Ovary (tissue), 9 donors: ENCODE results near the gene CELF4. TPM values are rescaled to one million over a fixed set of nuclear protein-coding genes. Genes with fewer than 3 reads are reported as not detected.
A peak's percentile ranks its signal among the peaks of the same experiment; 100 is the strongest.

ENCODE experiments used
- DNase-seq, 5 donors: peaks; one replicate each; pipeline ENCODE4 v3.0.0-alpha.2; 2019 to 2020
- H3K27ac ChIP-seq, 2 donors: fragments of 200-600 bp; one replicate each; pipeline versions ENCODE4 v1.5.1 to v1.8.0; 2019 to 2022
- H3K27me3 ChIP-seq: fragments of 200-600 bp; one replicate; pipeline ENCODE4 v1.8.0; 2022
- H3K36me3 ChIP-seq: fragments of 200-600 bp; sonication (generic); one replicate; pipeline ENCODE4 v1.5.1; 2019
- H3K4me1 ChIP-seq: one replicate; pipeline ENCODE4 v1.8.1; 2013; ENCODE audit warnings: mild to moderate bottlenecking, moderate library complexity; ENCODE audit not compliant: insufficient read depth
- H3K4me3 ChIP-seq: fragments of 200-600 bp; sonication (generic); one replicate; pipeline ENCODE4 v1.5.1; 2017
- H3K9me3 ChIP-seq, 2 donors: fragments of 200-600 bp in 1 of 2; sonication (generic) in 1 of 2; one replicate each; pipeline versions ENCODE4 v1.5.1 to v1.8.1; 2013 to 2019; ENCODE audit warnings: mild to moderate bottlenecking in 1 of 2, moderate library complexity in 1 of 2
- EP300 ChIP-seq: sonication (generic); formaldehyde crosslinking; IDR thresholded peaks from one replicate; pipeline ENCODE4 v1.6.1; 2017; ENCODE audit warnings: antibody characterized with exemption
- POLR2A ChIP-seq: fragments of 450-650 bp; IDR thresholded peaks from one replicate; pipeline ENCODE4 v1.6.1; 2017; ENCODE audit warnings: antibody characterized with exemption, mild to moderate bottlenecking, moderate library complexity
- WGBS, 3 donors: extraction: QIAGEN DNeasy Blood & Tissue Kit in 1 of 3; methylation state at CpG; one replicate each; pipeline versions ENCODE4 v1.1.5 to v1.1.7; 2013 to 2017; 5-methylcytosine and 5-hydroxymethylcytosine counted together
- intact Hi-C, 4 donors: fragments of 100-400 bp; cut with DNase I; formaldehyde crosslinking; loops; one replicate each; pipeline versions ENCODE4 v1.11.0 to v1.15.1; 2022 to 2023
- polyA plus RNA-seq, 2 donors: library from polyadenylated mRNA; stranded (reverse); fragments of 200-250 nt in 1 of 2; fragments of 350-450 nt in 1 of 2; fragmentation: Illumina TruSeq in 1 of 2; extraction: RNeasy Lipid Tissue Mini Kit (QIAGEN cat#74804) in 1 of 2; gene quantifications; one replicate each; pipeline ENCODE4 v1.2.3, GENCODE V29; 2013 to 2014
- total RNA-seq, 7 donors: library from RNA; depleted of rRNA in 2 of 7; stranded (reverse); fragments of >200 nt in 2 of 7; fragmentation: NEBNext Ultra II Directional in 3 of 7; extraction: Animal tissue kit (Norgen Biotek cat#: 25700) in 3 of 7; gene quantifications; one replicate each; pipeline versions ENCODE4 v1.1.0 to v1.2.4, GENCODE V29; 2016 to 2023
- TF ChIP-seq, protein P1 (sequence below), 3 donors: fragments of 450-650 bp in 2 of 3; fragments of 200-600 bp in 1 of 3; IDR thresholded peaks; one replicate each; pipeline versions ENCODE4 v1.5.1 to v1.8.0; 2016 to 2022; ENCODE audit warnings: antibody characterized with exemption in 3 of 3, mild to moderate bottlenecking in 1 of 3
- donor health status: DM: no; HTN: no; CAD: no; lungs with moderate emphysema.
- donor health status: DM: no; HTN: no; CAD: no.
- donor health status: Bipolar disorder and iron deficiency.
- donor health status: DM: yes; HTN: yes; CAD: no.
- donor health status: DM: no; HTN: no; CAD: no.
- donor health status: DM: yes; HTN: yes; CAD: no.

CELF4 gene
- total and polyA plus RNA-seq, 9 donors: 0.15 to 1.6 (median 1.1) TPM; not detected in 1

DNA sequence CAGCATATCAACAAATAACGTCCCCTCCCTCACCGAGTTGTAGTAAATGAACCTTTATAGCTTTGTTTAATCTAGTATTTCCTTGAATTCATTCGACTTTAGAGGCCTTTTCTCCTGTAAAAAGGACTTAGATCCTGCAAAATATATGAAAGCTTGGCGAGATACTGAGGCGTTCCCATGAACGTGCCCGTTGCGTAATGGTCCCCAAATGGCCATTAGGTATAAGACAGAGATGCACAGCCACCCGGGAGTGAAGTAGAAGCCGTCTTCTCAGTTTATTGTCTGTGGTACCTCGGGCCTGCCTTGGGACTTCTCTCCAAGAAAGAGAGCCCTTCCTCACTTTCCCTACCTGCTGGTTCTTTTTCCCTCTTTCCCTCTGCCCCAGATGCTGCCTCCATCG is 310.6 kb downstream of the CELF4 start:
- 80 to 84% (median 80%) methylated on average over 12 of the region's 12 CpGs for WGBS, 3 donors
- H3K4me1 ChIP-seq: no peaks in the 10 kb centered on the region
- no peak for DNase-seq
- TF ChIP-seq EP300 (no peak), POLR2A (no peak)
- TF ChIP-seq, protein P1, sequence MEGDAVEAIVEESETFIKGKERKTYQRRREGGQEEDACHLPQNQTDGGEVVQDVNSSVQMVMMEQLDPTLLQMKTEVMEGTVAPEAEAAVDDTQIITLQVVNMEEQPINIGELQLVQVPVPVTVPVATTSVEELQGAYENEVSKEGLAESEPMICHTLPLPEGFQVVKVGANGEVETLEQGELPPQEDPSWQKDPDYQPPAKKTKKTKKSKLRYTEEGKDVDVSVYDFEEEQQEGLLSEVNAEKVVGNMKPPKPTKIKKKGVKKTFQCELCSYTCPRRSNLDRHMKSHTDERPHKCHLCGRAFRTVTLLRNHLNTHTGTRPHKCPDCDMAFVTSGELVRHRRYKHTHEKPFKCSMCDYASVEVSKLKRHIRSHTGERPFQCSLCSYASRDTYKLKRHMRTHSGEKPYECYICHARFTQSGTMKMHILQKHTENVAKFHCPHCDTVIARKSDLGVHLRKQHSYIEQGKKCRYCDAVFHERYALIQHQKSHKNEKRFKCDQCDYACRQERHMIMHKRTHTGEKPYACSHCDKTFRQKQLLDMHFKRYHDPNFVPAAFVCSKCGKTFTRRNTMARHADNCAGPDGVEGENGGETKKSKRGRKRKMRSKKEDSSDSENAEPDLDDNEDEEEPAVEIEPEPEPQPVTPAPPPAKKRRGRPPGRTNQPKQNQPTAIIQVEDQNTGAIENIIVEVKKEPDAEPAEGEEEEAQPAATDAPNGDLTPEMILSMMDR (IDR thresholded peaks at IDR 0.05): no peak
- no peak overlapping the region for H3K4me3 ChIP-seq
- no peak overlapping the region for H3K27ac ChIP-seq
- no peaks in the 10 kb centered on the region for H3K36me3 ChIP-seq
- H3K9me3 ChIP-seq: no peaks in the 10 kb centered on the region
- H3K27me3 ChIP-seq: no peaks in the 10 kb centered on the region
- intact Hi-C loops: no loop called here

- H3K4me3 ChIP-seq: peak overlapping the region; percentile 21
- TF ChIP-seq EP300 (no peak), POLR2A (no peak)
- TF ChIP-seq, protein P1 (IDR thresholded peaks at IDR 0.05): no peak
- H3K9me3 ChIP-seq: no peaks in the 10 kb centered on the region
- DNase-seq: peak in 1 of 5 donors; percentile 25
- no peaks in the 10 kb centered on the region for H3K36me3 ChIP-seq
- no peak overlapping the region for H3K27ac ChIP-seq
- WGBS, 3 donors: 5 to 9% (median 7%) methylated on average over 36 to 49 of the region's 49 CpGs
- no peaks in the 10 kb centered on the region for H3K4me1 ChIP-seq
- intact Hi-C loops: no loop called here
- no peaks in the 10 kb centered on the region for H3K27me3 ChIP-seq
These were observed 311.3 kb downstream of the CELF4 start for GRCh38 chr18:37254236-37254754.

DNA sequence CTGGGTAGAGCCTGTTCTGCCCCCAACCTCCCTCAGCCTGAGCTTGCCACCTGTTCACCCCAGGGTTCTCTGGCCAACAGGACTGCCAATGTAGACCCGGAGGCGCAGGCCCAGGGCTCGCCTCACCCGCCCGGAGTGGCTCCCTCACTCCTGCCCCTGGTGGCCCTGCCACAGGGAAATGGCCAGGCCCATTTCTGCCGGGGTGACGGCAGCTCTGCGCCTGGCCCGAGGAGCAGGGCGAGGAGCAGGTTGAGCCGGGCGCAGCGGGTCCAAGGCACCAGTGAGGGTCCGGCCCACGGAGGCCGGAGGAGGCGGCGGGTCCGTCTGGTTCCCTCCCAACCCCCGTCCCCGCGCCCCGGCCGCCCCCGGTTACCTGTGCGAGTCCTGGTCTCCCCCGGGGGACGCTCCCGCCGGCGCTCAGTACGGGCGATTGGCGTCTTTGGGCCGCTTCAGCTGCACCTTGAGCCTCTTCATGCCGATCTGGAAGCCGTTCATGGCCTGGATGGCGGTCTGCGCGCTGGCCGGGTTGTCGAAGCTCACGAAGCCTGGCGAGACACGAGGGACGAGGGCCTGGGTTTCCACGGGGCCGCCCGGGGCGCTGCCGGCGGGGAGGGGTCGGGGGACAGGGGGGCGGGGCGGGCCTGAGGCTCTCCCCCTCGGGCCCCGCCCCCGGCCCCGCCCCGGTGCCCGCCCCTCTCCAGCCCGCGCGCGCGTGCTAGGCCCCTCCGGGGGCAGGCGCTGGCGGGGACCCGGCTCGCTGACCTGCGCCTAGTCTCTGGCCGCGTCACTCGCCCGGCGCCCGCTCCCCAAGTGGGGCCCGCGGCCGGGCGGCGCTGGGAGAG is 312.0 kb downstream of the CELF4 start:
- H3K27me3 ChIP-seq: no peaks in the 10 kb centered on the region

DNA sequence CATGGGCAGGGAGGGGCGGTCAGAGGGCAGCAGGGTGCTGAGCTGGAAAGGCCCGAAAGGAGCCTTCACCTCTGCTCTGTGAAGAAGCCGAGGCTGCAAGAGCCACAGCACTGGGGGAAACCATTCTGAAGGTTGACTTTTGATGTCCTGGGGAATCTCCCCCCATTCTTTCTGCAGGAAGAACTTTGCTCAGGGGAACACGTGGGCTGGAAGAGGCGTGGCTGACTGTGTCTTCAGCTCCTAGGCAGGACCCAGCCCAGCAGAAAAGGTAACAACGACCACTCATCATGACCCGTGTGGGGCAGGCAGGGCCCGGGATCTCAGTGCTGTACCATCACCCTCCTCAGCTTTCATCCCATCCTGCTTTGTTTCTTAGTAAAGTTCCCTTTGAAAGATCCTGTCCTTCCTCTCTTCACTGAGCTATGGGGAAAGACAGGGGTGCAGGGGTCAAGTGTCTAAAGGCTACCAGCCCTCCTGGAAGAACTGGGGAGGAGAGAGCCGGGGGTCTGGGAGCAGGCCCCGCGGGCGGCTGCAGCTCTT is 312.7 kb downstream of the CELF4 start:
- H3K9me3 ChIP-seq: no peaks in the 10 kb centered on the region
- no peak overlapping the region for H3K27ac ChIP-seq
- H3K27me3 ChIP-seq: no peaks in the 10 kb centered on the region
- DNase-seq: no peak
- intact Hi-C loops: no loop called here
- H3K4me1 ChIP-seq: no peaks in the 10 kb centered on the region
- H3K36me3 ChIP-seq: no peaks in the 10 kb centered on the region
- no peak overlapping the region for H3K4me3 ChIP-seq
- TF ChIP-seq EP300 (no peak), POLR2A (no peak)
- WGBS, 3 donors: 73 to 80% (median 76%) methylated on average over 12 of the region's 12 CpGs

More for the DNA sequence above, 312.0 kb downstream of the CELF4 start:
- intact Hi-C loops: no loop called here
- TF ChIP-seq POLR2A: no peak
- Histone ChIP-seq H3K27ac (no peak overlapping the region), H3K4me3 (peak overlapping the region; percentile 21), H3K4me1 (no peaks in the 10 kb centered on the region), H3K9me3 (no peaks in the 10 kb centered on the region), H3K36me3 (no peaks in the 10 kb centered on the region)
- 11 to 40% (median 25%) methylated on average over 17 to 83 of the region's 83 CpGs for WGBS, 3 donors
- peak in 2 of 5 donors; percentile 32 to 36 for DNase-seq

DNA sequence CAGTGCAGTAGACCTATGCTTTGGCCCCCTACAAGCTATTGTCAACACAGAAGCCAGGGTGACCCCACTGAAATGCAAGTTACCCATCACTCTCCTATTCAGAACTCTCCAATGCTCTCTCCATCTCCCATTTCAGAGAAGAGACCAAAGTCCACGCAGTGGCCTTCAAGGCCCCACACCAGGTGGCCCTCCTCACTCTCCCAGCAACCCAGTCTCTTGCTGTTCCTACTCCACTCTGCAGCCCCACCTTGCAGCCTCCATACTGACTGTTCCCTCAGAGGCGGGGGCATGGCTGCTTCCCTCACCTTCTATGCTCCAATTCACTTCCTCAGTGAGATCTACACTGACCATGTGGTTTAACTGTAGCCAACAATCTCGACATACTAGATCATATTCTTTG is 313.3 kb downstream of the CELF4 start:
- TF ChIP-seq, protein P1 (IDR thresholded peaks at IDR 0.05): no peak
- TF ChIP-seq EP300: no peak
- TF ChIP-seq POLR2A: no peak
- DNase-seq: no peak
- Histone ChIP-seq H3K4me3 (no peak overlapping the region), H3K4me1 (no peaks in the 10 kb centered on the region), H3K36me3 (no peaks in the 10 kb centered on the region), H3K9me3 (no peaks in the 10 kb centered on the region), H3K27me3 (no peaks in the 10 kb centered on the region), H3K27ac (no peak overlapping the region)
- intact Hi-C loops: no loop called here
- 75 to 90% (median 82%) methylated on average over 3 of the region's 3 CpGs for WGBS, 3 donors
